IMR-90 (cell line): ENCODE data around the gene PRRT2. TPM values are rescaled to one million over a fixed set of nuclear protein-coding genes. Genes with fewer than 3 reads are reported as not detected.

Experiments used
- ATAC-seq: fragments of 200-7000 bp; cut with Tn5 transposase; 2 replicates; pipeline ENCODE4 v1.9.1; 2020; ENCODE audit warnings: low read depth, mild to moderate bottlenecking, moderate library complexity
- BruUV-seq: library from RNA; stranded (reverse); fragments of 400-500 nt; replicated peaks from 2 replicates; lab custom pipeline; 2021; lab: Mats Ljungman, UMichigan
- CTCF ChIA-PET: fragments of 300-600 bp; formaldehyde crosslinking; extraction: SDS; loops from one replicate; lab custom pipeline; 2021; ENCODE audit warnings: antibody characterized with exemption; lab: Yijun Ruan, JAX
- POLR2A ChIA-PET: fragments of 300-600 bp; sonication (Branson Sonifier 250); formaldehyde crosslinking; loops from one replicate; lab custom pipeline; 2022; ENCODE audit warnings: antibody characterized with exemption; ENCODE audit not compliant: unreplicated experiment; lab: Charles Lee
- DNase-seq: peaks from one replicate; pipeline ENCODE4 v3.0.0; 2013
- H2AFZ ChIP-seq: replicated peaks from 2 replicates; pipeline ENCODE3; 2013; ENCODE audit warnings: low read length, mild to moderate bottlenecking; ENCODE audit not compliant: poor library complexity
- H2AK5ac ChIP-seq: 2 replicates; pipeline ENCODE4 v1.6.1; 2013; ENCODE audit warnings: low read depth, low read length, inconsistent platforms
- H2AK9ac ChIP-seq: replicated peaks from 2 replicates; pipeline ENCODE3; 2013; ENCODE audit warnings: mild to moderate bottlenecking, low read depth, low read length, moderate library complexity; ENCODE audit not compliant: poor library complexity
- H2BK120ac ChIP-seq: 2 replicates; pipeline ENCODE4 v1.6.1; 2013; ENCODE audit warnings: low read depth, low read length, inconsistent platforms
- H2BK15ac ChIP-seq: 3 replicates; pipeline ENCODE4 v1.6.1; 2013; ENCODE audit warnings: low read depth, low read length, inconsistent platforms
- H2BK20ac ChIP-seq: 2 replicates; pipeline ENCODE4 v1.6.1; 2013; ENCODE audit warnings: low read depth, mild to moderate bottlenecking, inconsistent platforms, low read length, moderate library complexity
- H2BK5ac ChIP-seq: 2 replicates; pipeline ENCODE4 v1.6.1; 2013; ENCODE audit warnings: mild to moderate bottlenecking, low read depth, low read length, inconsistent platforms; ENCODE audit not compliant: poor library complexity, severe bottlenecking
- H3K14ac ChIP-seq: replicated peaks from 2 replicates; pipeline ENCODE4 v1.6.1; 2013; ENCODE audit warnings: low read depth, low read length, inconsistent platforms
- H3K18ac ChIP-seq: 2 replicates; pipeline ENCODE4 v1.6.1; 2013; ENCODE audit warnings: low read depth, low read length, control low read depth
- H3K23ac ChIP-seq: 2 replicates; pipeline ENCODE4 v1.6.1; 2013; ENCODE audit warnings: low read depth, low read length, inconsistent platforms
- H3K27ac ChIP-seq: 2 replicates; pipeline ENCODE4 v1.5.1; 2013; ENCODE audit warnings: mild to moderate bottlenecking, control low read depth, low read length; ENCODE audit not compliant: insufficient read depth
- H3K27me3 ChIP-seq: 2 replicates; pipeline ENCODE4 v1.6.1; 2013; ENCODE audit warnings: low read length; ENCODE audit not compliant: control insufficient read depth, insufficient read depth
- H3K36me3 ChIP-seq: 2 replicates; pipeline ENCODE4 v1.6.1; 2013; ENCODE audit warnings: low read length, mixed read lengths; ENCODE audit not compliant: control insufficient read depth, insufficient read depth
- H3K4ac ChIP-seq: 2 replicates; pipeline ENCODE4 v1.6.1; 2013; ENCODE audit warnings: low read depth, low read length, inconsistent platforms
- H3K4me1 ChIP-seq: 2 replicates; pipeline ENCODE4 v1.6.1; 2013; ENCODE audit warnings: low read length, mixed read lengths; ENCODE audit not compliant: control insufficient read depth, insufficient read depth
- H3K4me2 ChIP-seq: 2 replicates; pipeline ENCODE4 v1.6.1; 2013; ENCODE audit warnings: low read depth, mild to moderate bottlenecking, control low read depth, low read length, moderate library complexity
- H3K4me3 ChIP-seq: 2 replicates; pipeline ENCODE4 v1.5.1; 2013; ENCODE audit warnings: low read depth, mild to moderate bottlenecking, control low read depth, low read length, moderate library complexity; ENCODE audit not compliant: insufficient read depth
- H3K56ac ChIP-seq: 2 replicates; pipeline ENCODE4 v1.6.1; 2013; ENCODE audit warnings: low read length, inconsistent platforms; ENCODE audit not compliant: insufficient read depth; ENCODE audit errors: extremely low read depth
- H3K79me1 ChIP-seq, 2 experiments: 2 replicates each; pipeline ENCODE4 v1.6.1; 2013; ENCODE audit warnings: low read length in 2 of 2, inconsistent platforms in 1 of 2, low read depth in 1 of 2
- H3K9ac ChIP-seq: 2 replicates; pipeline ENCODE4 v1.6.1; 2013; ENCODE audit warnings: low read depth, low read length, control low read depth
- H3K9me1 ChIP-seq: 2 replicates; pipeline ENCODE4 v1.6.1; 2013; ENCODE audit warnings: low read length, inconsistent platforms; ENCODE audit not compliant: insufficient read depth
- H3K9me3 ChIP-seq: 2 replicates; pipeline ENCODE4 v1.6.1; 2013; ENCODE audit warnings: low read length; ENCODE audit not compliant: control insufficient read depth, insufficient read depth
- H4K20me1 ChIP-seq: 2 replicates; pipeline ENCODE4 v1.6.1; 2013; ENCODE audit warnings: low read length, inconsistent platforms; ENCODE audit not compliant: insufficient read depth
- H4K5ac ChIP-seq: 2 replicates; pipeline ENCODE4 v1.6.1; 2013; ENCODE audit warnings: mild to moderate bottlenecking, low read depth, low read length, control low read depth
- H4K8ac ChIP-seq, 2 experiments: 2 replicates each; pipeline ENCODE4 v1.6.1; 2013; ENCODE audit warnings: low read depth in 2 of 2, low read length in 2 of 2, control low read depth in 1 of 2, inconsistent platforms in 1 of 2
- H4K91ac ChIP-seq: 2 replicates; pipeline ENCODE4 v1.6.1; 2013; ENCODE audit warnings: low read depth, low read length, inconsistent platforms; ENCODE audit not compliant: insufficient read depth
- BHLHE40 ChIP-seq: fragments of 150-350 bp; IDR thresholded peaks from 2 replicates; pipeline ENCODE4 v1.6.1; 2016; ENCODE audit warnings: mild to moderate bottlenecking, low read depth, low read length
- CHD1 ChIP-seq: IDR thresholded peaks from 2 replicates; pipeline ENCODE4 v1.6.1; 2012; ENCODE audit warnings: low read depth, low read length, improper control_type of control experiment
- FOS ChIP-seq: fragments of 150-350 bp; IDR thresholded peaks from 2 replicates; pipeline ENCODE4 v1.6.1; 2016; ENCODE audit warnings: low read depth, low read length
- MXI1 ChIP-seq: IDR thresholded peaks from 2 replicates; pipeline ENCODE4 v1.6.1; 2012; ENCODE audit warnings: low read depth, mild to moderate bottlenecking, low read length, moderate library complexity, borderline replicate concordance
- NFE2L2 ChIP-seq: fragments of 150-350 bp; IDR thresholded peaks from 2 replicates; pipeline ENCODE4 v1.6.1; 2016; ENCODE audit warnings: low read depth, mild to moderate bottlenecking, low read length
- POLR2A ChIP-seq: IDR thresholded peaks from 2 replicates; pipeline ENCODE4 v1.6.1; 2012; ENCODE audit warnings: mild to moderate bottlenecking, low read depth, low read length
- RAD21 ChIP-seq: IDR thresholded peaks from 2 replicates; pipeline ENCODE4 v1.6.1; 2012; ENCODE audit warnings: low read length, improper control_type of control experiment
- RCOR1 ChIP-seq: IDR thresholded peaks from 2 replicates; pipeline ENCODE4 v1.6.1; 2012; ENCODE audit warnings: mild to moderate bottlenecking, low read length, improper control_type of control experiment; ENCODE audit not compliant: insufficient replicate concordance
- RFX5 ChIP-seq: IDR thresholded peaks from 2 replicates; pipeline ENCODE4 v1.8.0; 2012; ENCODE audit warnings: low read depth, mild to moderate bottlenecking, low read length, moderate library complexity
- SMC3 ChIP-seq: fragments of 150-350 bp; IDR thresholded peaks from 2 replicates; pipeline ENCODE4 v1.6.1; 2016; ENCODE audit warnings: low read depth, mild to moderate bottlenecking, antibody characterized with exemption, low read length, moderate library complexity
- WGBS, 2 experiments: methylation state at CpG; one replicate each; pipeline versions ENCODE4 v1.1.5 to v1.1.7; 2013; ENCODE audit warnings: missing lambda C conversion rate in 2 of 2; ENCODE audit not compliant: insufficient read length in 1 of 2; ENCODE audit errors: extremely low coverage in 2 of 2; 5-methylcytosine and 5-hydroxymethylcytosine counted together
- dilution Hi-C: fragments of 300-500 bp; cut with HindIII; formaldehyde crosslinking; loops from one replicate; pipeline ENCODE4 v1.14.3; 2018; ENCODE audit warnings: low sequenced_read_pairs; ENCODE audit not compliant: unreplicated experiment
- in situ Hi-C: fragments of 300-500 bp; cut with MboI; formaldehyde crosslinking; loops from 3 replicates; pipeline ENCODE4 v1.14.3; 2019; ENCODE audit warnings: low sequenced_read_pairs, inconsistent platforms, mixed read lengths
- intact Hi-C: fragments of 100-400 bp; cut with micrococcal nuclease; formaldehyde crosslinking; loops from 2 replicates; pipeline ENCODE4 v1.10.0; 2022
- polyA plus RNA-seq, 3 experiments: library from polyadenylated mRNA; depleted of rRNA; stranded (reverse); fragments of >200 nt; gene quantifications; 2 replicates each; pipeline ENCODE4 v1.2.3, GENCODE V29; 2012; ENCODE audit warnings: low replicate concordance in 1 of 3
- total RNA-seq: library from RNA; depleted of rRNA; stranded (reverse); fragments of >200 nt; gene quantifications from 2 replicates; pipeline ENCODE4 v1.2.3, GENCODE V29; 2012
- TF ChIP-seq, protein P1 (sequence below): fragments of 150-350 bp; IDR thresholded peaks from 2 replicates; pipeline ENCODE4 v1.6.1; 2017; ENCODE audit warnings: mild to moderate bottlenecking, antibody characterized with exemption, low read length, low read depth
- TF ChIP-seq, protein P2 (sequence below): conservative IDR thresholded peaks from 2 replicates; pipeline ENCODE4 v1.5.1; 2012; ENCODE audit warnings: mild to moderate bottlenecking, low read depth, low read length, improper control_type of control experiment

The PRRT2 gene
- total and polyA plus RNA-seq, 2 of the 4 experiments (the other 2 are of a cell fraction) = 0.90 to 10.5 TPM

DNA sequence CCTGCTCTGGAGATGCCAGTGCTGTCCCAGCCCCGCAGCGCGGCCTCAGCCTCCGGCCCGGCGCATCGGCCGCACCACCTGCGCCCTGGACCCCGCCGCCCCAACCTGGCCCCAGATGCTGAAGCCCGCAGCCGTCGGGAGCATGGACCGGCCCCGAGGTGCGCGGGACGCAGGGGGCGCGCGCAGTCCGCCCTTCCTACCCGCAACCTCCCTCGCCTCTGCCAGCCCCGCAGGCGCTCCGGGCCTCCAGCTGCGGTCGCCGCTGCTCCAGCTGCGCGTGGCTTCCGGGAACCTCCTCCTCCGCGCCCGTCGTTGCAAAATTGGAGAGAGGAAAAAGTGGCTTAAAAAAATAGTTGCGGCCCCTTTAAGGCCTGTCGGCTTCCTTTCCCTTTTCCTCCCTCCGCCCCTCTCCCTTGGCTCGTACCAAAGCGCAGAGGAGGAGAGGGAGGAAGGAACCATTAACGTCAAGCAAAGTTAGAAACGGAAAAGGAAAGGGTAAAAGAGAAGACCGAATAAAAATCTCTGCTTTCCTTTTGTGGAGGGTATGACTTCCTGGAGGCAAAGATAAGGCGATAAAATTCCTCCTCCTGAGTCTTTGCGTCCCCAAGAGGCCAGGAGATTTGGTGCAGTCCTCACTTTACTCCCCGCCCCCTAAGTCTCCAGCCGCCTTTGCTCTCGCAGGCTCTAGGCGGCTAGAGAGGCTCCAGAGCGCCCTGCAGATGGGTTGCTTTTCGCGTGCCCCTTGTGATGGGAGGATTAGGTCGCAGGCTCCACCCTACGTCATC is 51.1 kb downstream of the PRRT2 start, which contains the start of gene CDIPT (continued):
- TF ChIP-seq MXI1 (peak; percentile 62; the same call in 1 of the 2 replicates), POLR2A (no peak), CHD1 (peak; percentile 100; the same call in 1 of the 2 replicates)

DNA sequence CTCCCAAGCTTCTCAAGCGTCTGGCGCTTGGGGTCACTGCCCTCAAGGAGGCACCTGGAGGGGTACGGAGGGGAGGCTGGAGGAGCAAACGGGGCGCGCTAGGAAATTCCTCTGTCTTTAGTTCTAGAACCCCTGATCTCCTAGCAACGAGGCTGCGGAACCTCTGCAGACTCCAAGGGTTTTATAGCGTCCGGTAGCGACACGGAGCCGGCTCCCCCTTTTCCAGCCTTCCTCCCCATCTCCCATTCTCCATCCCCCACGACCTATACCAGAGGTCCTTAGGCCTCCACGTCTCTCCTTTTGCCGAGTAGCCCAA is 51.6 kb downstream of the PRRT2 start:
- Histone ChIP-seq H3K4me1 (peaks cover 3% of the 10 kb centered on the region; the same call in 1 of the 2 replicates), H3K23ac (no peak overlapping the region), H3K36me3 (peaks cover 18% of the 10 kb centered on the region), H3K14ac (no peak overlapping the region), H2AK9ac (peak overlapping the region; percentile 29), H3K4me3 (peak overlapping the region; percentile 20; the same call in 1 of the 2 replicates), H2BK20ac (no peak overlapping the region), H3K56ac (no peak overlapping the region), H4K5ac (peak overlapping the region; percentile 10), H3K9me1 (peaks cover 9% of the 10 kb centered on the region), H3K27me3 (no peaks in the 10 kb centered on the region), H2AK5ac (no peak overlapping the region; the same call in 1 of the 2 replicates), H4K91ac (no peak overlapping the region; the same call in 1 of the 2 replicates), H3K9me3 (no peaks in the 10 kb centered on the region), H2BK120ac (no peak overlapping the region), H3K18ac (no peak overlapping the region), H2BK5ac (no peak overlapping the region), H4K20me1 (no peaks in the 10 kb centered on the region; the same call in 1 of the 2 replicates), H3K4me2 (peak overlapping the region; percentile 37), H3K4ac (no peak overlapping the region), H3K9ac (no peak overlapping the region), H3K27ac (no peak overlapping the region), H2BK15ac (no peak overlapping the region), H3K79me1 (peaks cover 7 to 27% of the 10 kb centered on the region in 2 experiments; a peak in 3 of 4 replicates), H4K8ac (peak overlapping the region; percentile 20 to 57; a peak in 2 of 4 replicates), H2AFZ (peak overlapping the region; percentile 97)
- no peak for DNase-seq
- CTCF ChIA-PET = interaction anchor here (0.6 to 0.7 kb wide), 2 partner anchors 15 to 102 kb away, joined by 3 to 6 read pairs; no protein-coding TSS in a partner anchor
- whole genome bisulfite sequencing, 2 experiments = no CpG with 5 or more reads among the region's 16 CpGs
- BruUV-seq = no TSS peak
- intact Hi-C loops (loop anchor here (2.0 to 5.0 kb wide), 3 partner anchors 41 to 131 kb away; partner anchors contain the start of genes HIRIP3, MVP and TAOK2), in situ Hi-C loops (no loop called here), dilution Hi-C loops (no loop called here)
- ATAC-seq = no peak
- POLR2A ChIA-PET = no interaction called here
- TF ChIP-seq RFX5 = no peak
- TF ChIP-seq CHD1 = no peak
- no peak; the same call in 1 of the 2 replicates for TF ChIP-seq RAD21
- no peak for TF ChIP-seq FOS
- TF ChIP-seq SMC3 = no peak
- TF ChIP-seq NFE2L2 = no peak
- no peak for TF ChIP-seq RCOR1
- TF ChIP-seq MXI1 = no peak
- TF ChIP-seq, protein P1, sequence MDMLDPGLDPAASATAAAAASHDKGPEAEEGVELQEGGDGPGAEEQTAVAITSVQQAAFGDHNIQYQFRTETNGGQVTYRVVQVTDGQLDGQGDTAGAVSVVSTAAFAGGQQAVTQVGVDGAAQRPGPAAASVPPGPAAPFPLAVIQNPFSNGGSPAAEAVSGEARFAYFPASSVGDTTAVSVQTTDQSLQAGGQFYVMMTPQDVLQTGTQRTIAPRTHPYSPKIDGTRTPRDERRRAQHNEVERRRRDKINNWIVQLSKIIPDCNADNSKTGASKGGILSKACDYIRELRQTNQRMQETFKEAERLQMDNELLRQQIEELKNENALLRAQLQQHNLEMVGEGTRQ = no peak
- no peak for TF ChIP-seq BHLHE40
- TF ChIP-seq, protein P2, sequence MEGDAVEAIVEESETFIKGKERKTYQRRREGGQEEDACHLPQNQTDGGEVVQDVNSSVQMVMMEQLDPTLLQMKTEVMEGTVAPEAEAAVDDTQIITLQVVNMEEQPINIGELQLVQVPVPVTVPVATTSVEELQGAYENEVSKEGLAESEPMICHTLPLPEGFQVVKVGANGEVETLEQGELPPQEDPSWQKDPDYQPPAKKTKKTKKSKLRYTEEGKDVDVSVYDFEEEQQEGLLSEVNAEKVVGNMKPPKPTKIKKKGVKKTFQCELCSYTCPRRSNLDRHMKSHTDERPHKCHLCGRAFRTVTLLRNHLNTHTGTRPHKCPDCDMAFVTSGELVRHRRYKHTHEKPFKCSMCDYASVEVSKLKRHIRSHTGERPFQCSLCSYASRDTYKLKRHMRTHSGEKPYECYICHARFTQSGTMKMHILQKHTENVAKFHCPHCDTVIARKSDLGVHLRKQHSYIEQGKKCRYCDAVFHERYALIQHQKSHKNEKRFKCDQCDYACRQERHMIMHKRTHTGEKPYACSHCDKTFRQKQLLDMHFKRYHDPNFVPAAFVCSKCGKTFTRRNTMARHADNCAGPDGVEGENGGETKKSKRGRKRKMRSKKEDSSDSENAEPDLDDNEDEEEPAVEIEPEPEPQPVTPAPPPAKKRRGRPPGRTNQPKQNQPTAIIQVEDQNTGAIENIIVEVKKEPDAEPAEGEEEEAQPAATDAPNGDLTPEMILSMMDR = no peak
